GM10248 (cell line): ENCODE measurements around the gene FBXL13.

Source experiments
- CTCF ChIA-PET: fragments of 300-600 bp; sonication (Branson Sonifier 250); formaldehyde crosslinking; extraction: SDS; loops from one replicate; lab custom pipeline; 2021; ENCODE audit warnings: antibody characterized with exemption; lab: Yijun Ruan, JAX
- POLR2A ChIA-PET: fragments of 350-650 bp; sonication (Branson Sonifier 250); formaldehyde crosslinking; extraction: SDS; loops from one replicate; lab custom pipeline; 2020; ENCODE audit warnings: antibody characterized with exemption; lab: Yijun Ruan, JAX
- DNase-seq: peaks from one replicate; pipeline ENCODE4 v3.0.0; 2012; ENCODE audit errors: extremely low spot score
- TF ChIP-seq, protein P1 (sequence below): IDR thresholded peaks from 2 replicates; pipeline ENCODE4 v1.5.1; 2012; ENCODE audit warnings: mild to moderate bottlenecking, low read depth; ENCODE audit errors: extremely low read depth, missing control alignments, control extremely low read depth

FBXL13 gene

DNA sequence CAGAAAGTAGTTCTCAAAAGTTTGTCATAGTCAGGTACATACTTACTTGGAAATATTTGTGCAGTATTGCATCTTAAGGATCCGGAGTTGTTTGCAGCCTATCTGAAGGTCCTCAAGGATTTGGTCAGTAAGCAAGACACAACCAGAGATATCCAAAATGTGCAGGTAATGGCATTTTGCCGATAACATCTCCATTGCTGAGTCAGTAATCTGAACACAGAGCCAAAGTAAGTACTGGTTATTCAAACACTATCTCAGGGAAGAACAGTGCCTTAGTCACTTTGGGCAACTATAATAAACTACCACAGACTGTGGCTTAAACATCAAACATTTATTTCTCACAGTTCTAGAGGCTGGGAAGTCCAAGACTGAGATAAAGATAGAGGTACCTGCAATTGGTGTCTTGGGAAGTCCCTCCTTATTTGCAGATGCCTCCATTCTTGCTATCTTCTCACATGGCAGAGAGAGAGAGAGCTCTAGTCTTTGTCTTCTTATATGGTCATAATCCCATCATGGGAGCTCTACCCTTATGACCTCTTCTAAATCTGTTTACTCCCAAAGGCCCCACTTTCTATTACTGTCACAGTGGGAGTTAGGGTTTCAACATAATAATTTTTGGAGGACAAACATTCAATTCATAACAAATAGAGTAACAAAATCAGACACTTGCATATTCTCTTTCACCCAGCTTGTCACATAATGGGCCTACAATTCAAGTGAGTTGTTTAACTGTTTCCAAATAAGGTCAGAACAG, 252.4 kb downstream of the FBXL13 start:
- ChIA-PET POLR2A (no interaction called here), CTCF (interaction anchor here (1.6 kb wide), 1 partner anchor 10 kb away, joined by 4 read pairs; no protein-coding TSS in a partner anchor)
- no peak for DNase-seq
- TF ChIP-seq, protein P1, sequence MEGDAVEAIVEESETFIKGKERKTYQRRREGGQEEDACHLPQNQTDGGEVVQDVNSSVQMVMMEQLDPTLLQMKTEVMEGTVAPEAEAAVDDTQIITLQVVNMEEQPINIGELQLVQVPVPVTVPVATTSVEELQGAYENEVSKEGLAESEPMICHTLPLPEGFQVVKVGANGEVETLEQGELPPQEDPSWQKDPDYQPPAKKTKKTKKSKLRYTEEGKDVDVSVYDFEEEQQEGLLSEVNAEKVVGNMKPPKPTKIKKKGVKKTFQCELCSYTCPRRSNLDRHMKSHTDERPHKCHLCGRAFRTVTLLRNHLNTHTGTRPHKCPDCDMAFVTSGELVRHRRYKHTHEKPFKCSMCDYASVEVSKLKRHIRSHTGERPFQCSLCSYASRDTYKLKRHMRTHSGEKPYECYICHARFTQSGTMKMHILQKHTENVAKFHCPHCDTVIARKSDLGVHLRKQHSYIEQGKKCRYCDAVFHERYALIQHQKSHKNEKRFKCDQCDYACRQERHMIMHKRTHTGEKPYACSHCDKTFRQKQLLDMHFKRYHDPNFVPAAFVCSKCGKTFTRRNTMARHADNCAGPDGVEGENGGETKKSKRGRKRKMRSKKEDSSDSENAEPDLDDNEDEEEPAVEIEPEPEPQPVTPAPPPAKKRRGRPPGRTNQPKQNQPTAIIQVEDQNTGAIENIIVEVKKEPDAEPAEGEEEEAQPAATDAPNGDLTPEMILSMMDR: no peak

DNA sequence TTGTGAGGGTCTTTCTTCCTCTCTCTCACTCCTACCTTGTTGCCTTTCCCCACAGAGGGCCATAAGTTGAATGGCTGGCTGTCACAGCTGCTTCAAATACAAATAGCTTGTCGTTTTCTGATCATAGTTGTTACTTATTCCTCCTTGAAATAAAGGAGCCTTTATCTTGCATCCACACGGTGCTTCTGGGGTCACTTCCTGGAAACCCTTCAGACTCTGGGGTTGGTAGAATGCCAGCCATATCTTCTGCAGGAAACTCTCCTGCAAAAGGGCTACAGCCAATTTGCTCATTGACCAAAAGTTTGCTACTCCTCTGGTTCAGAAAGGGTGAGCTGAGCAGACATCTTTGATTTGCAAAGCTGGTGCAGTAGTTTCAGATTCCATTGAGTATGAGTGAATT, 255.4 kb downstream of the FBXL13 start:
- ChIA-PET POLR2A (no interaction called here), CTCF (interaction anchor here (0.7 to 2.9 kb wide), 3 partner anchors 8 to 15 kb away, joined by 5 to 8 read pairs (median 5); no protein-coding TSS in a partner anchor)
- DNase-seq: no peak
- TF ChIP-seq, protein P1: no peak

DNA sequence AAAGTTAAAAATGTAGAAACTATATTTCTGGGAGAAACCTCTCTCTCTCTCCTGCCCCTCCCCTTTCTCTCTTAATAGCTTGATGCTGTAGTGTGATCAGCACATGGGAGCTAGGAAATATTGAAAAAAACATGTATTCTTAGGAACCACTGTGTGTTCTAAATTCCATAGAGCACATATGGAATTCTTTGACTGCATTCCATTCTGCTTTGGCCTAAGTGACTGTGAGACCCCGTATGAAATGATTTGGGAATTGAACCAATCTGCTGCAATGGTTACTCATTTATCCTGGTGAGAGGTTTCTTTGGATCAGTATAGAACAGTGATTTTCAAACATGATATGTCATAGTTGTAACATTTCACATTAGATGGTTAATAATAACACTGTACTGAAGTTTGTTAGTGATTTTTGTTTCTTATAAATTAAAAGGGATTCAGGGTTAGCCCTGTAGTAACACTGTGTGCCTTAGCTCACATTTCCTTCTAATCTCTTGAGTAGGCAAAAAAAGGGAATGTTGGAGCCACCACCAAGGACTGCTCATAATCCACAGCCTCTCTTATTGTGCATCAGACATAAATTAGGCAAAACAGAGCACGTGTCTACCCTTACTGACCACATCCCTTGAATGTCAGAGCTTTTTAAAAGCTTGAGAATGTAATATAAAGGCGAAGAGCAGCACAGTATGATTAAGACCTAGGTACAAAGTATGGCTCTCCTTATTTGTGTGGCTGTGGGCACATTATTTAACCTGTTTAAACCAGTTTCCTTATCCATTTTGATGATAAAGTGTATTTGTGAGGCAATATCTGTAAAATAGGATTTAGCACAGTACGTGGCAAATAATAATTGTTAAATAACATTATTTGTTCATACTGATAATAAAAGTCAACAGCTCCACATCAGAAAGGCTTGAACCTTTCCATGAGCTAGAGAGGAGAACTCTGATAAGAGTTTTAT, 256.7 kb downstream of the FBXL13 start:
- no peak for DNase-seq
- ChIA-PET POLR2A (no interaction called here), CTCF (interaction anchor here (2.9 kb wide), 1 partner anchor 17 kb away, joined by 8 read pairs; no protein-coding TSS in a partner anchor)
- TF ChIP-seq, protein P1: no peak

DNA sequence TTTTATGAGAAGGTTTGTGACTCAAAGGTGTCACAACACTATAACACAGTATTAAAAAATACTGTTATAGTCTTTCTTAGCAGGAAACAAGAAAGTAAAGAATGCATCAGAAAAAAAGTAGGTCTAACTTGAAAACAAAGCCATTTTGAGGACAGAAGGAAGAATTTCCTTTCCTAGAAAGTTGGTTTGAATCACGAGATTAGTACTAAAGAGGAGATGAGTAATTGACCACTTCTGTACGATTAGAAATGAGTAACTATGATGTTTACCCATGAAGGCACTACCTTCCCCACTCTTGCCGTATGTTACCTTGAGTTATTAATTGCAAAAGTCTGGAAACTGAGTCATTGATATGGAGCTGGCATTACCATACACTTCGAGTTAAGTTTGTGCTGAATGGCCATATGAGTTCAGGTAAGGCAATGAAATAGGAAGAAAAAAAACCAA, 260.5 kb downstream of the FBXL13 start:
- ChIA-PET POLR2A (no interaction called here), CTCF (interaction anchor here (0.8 kb wide), 1 partner anchor 12 kb away, joined by 3 read pairs; no protein-coding TSS in a partner anchor)
- TF ChIP-seq, protein P1: no peak
- no peak for DNase-seq

DNA sequence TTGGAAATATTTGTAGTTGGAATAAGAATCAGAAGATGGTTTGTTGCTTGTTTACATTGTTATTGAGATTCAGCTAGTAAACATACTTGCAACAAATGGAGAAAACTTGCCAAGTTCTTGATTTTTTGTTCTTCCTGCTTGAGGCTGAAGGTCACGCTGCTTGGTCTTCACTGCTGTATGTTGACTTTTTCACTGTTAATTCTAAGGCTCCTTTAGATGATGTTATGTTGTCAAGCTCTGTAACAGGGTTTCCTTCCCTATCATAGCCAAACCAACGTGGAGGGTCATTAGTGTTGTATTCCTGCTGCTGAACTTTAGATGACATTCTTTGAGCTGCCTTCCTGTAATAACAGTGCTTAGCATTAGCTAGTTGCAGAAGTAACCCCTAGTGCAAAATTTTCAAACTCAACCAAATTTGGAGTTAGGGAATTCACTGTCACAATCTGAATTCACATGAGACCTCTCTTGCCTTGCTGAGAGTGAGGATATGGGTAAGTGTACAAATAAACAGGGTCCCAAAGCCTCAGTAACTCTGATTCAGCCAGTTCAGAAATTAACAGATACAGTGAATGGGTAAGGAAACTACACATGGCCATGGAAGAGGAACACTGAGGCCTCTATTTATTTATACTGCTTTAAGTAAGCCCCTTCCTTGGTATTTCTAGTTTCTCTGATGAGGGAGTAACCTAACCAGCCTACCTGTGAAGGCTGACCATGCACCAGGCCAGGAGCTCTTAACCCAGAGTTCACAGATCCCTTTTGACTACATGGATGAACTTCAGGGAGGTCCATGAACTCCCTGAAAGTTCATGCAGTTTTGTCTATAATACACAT, 261.2 kb downstream of the FBXL13 start:
- TF ChIP-seq, protein P1: no peak
- ChIA-PET POLR2A (no interaction called here), CTCF (no interaction called here)
- no peak for DNase-seq
